ENCODE results near the gene SLC4A1. TPM values are rescaled to one million over a fixed set of nuclear protein-coding genes. Genes with fewer than 3 reads are reported as not detected.

The SLC4A1 gene
- total and polyA plus RNA-seq, 2 of the 13 experiments (the other 11 are each of a cell fraction or from before 2014, with no cell fraction given): not detected

DNA sequence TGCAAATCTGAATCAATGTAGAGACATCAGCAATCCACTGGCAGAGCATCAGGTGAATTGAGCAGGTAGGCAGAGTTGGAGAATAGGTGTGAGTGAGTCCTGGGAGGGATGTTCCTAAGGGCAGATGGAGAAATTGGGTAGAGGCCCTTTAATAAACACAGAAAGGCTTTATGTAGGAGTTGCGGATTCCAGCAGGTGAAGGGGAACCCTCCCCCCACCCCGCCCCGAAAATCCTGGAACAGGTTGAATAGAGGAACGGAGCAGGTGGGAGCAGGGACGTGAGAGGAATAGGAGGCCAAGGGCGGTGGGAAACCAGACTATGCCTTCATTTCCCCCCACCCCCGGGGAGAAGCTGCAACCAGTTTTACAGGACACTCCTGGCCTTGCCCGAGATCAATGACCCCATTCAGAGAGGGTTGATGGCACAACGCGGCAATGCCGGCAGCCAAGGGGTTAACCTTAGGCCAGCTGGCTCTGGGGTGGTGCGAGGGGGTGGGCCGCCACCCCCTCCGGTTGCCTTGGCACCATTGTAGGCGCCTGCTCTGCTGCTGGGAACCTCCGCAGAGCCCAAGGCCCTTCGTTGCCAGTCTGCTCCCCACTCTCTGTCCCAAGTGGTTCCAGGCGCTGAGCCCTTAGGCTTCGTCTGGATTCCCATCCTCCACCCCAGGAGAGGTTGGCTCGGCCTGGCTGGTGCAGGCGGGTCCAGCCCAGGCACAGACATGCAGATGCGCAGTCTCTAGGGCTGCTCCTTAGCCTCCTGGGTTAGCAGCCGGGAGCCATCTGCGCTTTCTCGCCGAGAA lies 39.7 kb upstream of the SLC4A1 start (continued):
- TF ChIP-seq, protein P1, sequence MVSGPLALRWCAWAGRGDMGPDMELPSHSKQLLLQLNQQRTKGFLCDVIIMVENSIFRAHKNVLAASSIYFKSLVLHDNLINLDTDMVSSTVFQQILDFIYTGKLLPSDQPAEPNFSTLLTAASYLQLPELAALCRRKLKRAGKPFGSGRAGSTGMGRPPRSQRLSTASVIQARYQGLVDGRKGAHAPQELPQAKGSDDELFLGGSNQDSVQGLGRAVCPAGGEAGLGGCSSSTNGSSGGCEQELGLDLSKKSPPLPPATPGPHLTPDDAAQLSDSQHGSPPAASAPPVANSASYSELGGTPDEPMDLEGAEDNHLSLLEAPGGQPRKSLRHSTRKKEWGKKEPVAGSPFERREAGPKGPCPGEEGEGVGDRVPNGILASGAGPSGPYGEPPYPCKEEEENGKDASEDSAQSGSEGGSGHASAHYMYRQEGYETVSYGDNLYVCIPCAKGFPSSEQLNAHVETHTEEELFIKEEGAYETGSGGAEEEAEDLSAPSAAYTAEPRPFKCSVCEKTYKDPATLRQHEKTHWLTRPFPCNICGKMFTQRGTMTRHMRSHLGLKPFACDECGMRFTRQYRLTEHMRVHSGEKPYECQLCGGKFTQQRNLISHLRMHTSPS (CRISPR knock-in tag; IDR thresholded peaks at IDR 0.05; ENCODE audit: low read depth): no peak
- TF ChIP-seq ZNF782 (CRISPR knock-in tag; IDR thresholded peaks at IDR 0.05; ENCODE audit: borderline replicate concordance): no peak
- no peak for TF ChIP-seq ZZZ3 (CRISPR knock-in tag; IDR thresholded peaks at IDR 0.05; ENCODE audit: borderline replicate concordance)
- TF ChIP-seq, protein P2, sequence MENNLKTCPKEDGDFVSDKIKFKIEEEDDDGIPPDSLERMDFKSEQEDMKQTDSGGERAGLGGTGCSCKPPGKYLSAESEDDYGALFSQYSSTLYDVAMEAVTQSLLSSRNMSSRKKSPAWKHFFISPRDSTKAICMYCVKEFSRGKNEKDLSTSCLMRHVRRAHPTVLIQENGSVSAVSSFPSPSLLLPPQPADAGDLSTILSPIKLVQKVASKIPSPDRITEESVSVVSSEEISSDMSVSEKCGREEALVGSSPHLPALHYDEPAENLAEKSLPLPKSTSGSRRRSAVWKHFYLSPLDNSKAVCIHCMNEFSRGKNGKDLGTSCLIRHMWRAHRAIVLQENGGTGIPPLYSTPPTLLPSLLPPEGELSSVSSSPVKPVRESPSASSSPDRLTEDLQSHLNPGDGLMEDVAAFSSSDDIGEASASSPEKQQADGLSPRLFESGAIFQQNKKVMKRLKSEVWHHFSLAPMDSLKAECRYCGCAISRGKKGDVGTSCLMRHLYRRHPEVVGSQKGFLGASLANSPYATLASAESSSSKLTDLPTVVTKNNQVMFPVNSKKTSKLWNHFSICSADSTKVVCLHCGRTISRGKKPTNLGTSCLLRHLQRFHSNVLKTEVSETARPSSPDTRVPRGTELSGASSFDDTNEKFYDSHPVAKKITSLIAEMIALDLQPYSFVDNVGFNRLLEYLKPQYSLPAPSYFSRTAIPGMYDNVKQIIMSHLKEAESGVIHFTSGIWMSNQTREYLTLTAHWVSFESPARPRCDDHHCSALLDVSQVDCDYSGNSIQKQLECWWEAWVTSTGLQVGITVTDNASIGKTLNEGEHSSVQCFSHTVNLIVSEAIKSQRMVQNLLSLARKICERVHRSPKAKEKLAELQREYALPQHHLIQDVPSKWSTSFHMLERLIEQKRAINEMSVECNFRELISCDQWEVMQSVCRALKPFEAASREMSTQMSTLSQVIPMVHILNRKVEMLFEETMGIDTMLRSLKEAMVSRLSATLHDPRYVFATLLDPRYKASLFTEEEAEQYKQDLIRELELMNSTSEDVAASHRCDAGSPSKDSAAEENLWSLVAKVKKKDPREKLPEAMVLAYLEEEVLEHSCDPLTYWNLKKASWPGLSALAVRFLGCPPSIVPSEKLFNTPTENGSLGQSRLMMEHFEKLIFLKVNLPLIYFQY (CRISPR knock-in tag; IDR thresholded peaks at IDR 0.05; ENCODE audit: borderline replicate concordance): no peak
- TF ChIP-seq ZSCAN20 (CRISPR knock-in tag; IDR thresholded peaks at IDR 0.05; ENCODE audit: borderline replicate concordance): no peak
- TF ChIP-seq CEBPB (IDR thresholded peaks at IDR 0.05; ENCODE audit: borderline replicate concordance, low read depth, low read length): no peak
- TF ChIP-seq TSC22D2 (CRISPR knock-in tag; IDR thresholded peaks at IDR 0.05; ENCODE audit: borderline replicate concordance): no peak
- TF ChIP-seq GATA4 (IDR thresholded peaks at IDR 0.05; ENCODE audit: borderline replicate concordance, low read depth): no peak
- TF ChIP-seq, protein P3, sequence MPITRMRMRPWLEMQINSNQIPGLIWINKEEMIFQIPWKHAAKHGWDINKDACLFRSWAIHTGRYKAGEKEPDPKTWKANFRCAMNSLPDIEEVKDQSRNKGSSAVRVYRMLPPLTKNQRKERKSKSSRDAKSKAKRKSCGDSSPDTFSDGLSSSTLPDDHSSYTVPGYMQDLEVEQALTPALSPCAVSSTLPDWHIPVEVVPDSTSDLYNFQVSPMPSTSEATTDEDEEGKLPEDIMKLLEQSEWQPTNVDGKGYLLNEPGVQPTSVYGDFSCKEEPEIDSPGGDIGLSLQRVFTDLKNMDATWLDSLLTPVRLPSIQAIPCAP (CRISPR knock-in tag; IDR thresholded peaks at IDR 0.05; ENCODE audit: low read depth): no peak
- no peak for TF ChIP-seq CREB1 (IDR thresholded peaks at IDR 0.05)
- no peak for TF ChIP-seq CREB1 (CRISPR knock-in tag; IDR thresholded peaks at IDR 0.05)
- TF ChIP-seq ZNF674 (CRISPR knock-in tag; IDR thresholded peaks at IDR 0.05; ENCODE audit: low read depth): no peak
- TF ChIP-seq ARID2 (CRISPR knock-in tag; IDR thresholded peaks at IDR 0.05; ENCODE audit: borderline replicate concordance): no peak
